Colonic mucosa (tissue), 4 donors: ENCODE measurements around the gene E2F4. TPM values are rescaled to one million over a fixed set of nuclear protein-coding genes. Genes with fewer than 3 reads are reported as not detected.

Experiments
- DNase-seq: peaks from one replicate; pipeline ENCODE4 v3.0.0-alpha.2; 2020
- H3K27ac ChIP-seq: fragments of 200-600 bp; one replicate; pipeline ENCODE4 v1.8.0; 2021
- H3K27me3 ChIP-seq: fragments of 200-600 bp; one replicate; pipeline ENCODE4 v1.8.0; 2021
- H3K36me3 ChIP-seq: fragments of 200-600 bp; one replicate; pipeline ENCODE4 v1.8.0; 2021
- H3K4me1 ChIP-seq: fragments of 200-600 bp; one replicate; pipeline ENCODE4 v1.8.0; 2021; ENCODE audit warnings: mild to moderate bottlenecking
- H3K4me3 ChIP-seq: fragments of 200-600 bp; one replicate; pipeline ENCODE4 v1.8.0; 2021
- H3K9ac ChIP-seq, 2 donors: one replicate each; pipeline ENCODE4 v1.7.0; 2013; ENCODE audit warnings: control low read depth in 2 of 2, low read depth in 2 of 2, low read length in 2 of 2
- H3K9me3 ChIP-seq: fragments of 200-600 bp; one replicate; pipeline ENCODE4 v1.8.0; 2021
- CTCF ChIP-seq: fragments of 200-600 bp; IDR thresholded peaks from one replicate; pipeline ENCODE4 v1.8.0; 2022; ENCODE audit warnings: antibody characterized with exemption, mild to moderate bottlenecking
- intact Hi-C: fragments of 100-400 bp; cut with DNase I; formaldehyde crosslinking; loops from one replicate; pipeline ENCODE4 v1.14.1; 2022
- total RNA-seq, 2 donors: library from RNA; stranded (reverse); fragmentation: NEBNext Ultra II Directional in 1 of 2; extraction: Animal tissue kit (Norgen Biotek cat#: 25700) in 1 of 2; gene quantifications; one replicate each; pipeline ENCODE4 v1.2.1, GENCODE V29; 2021
- donor health status: healthy.
- donor health status: DM: no; HTN: no; CAD: no.
- donor health status: DM: no; HTN: no; CAD: no.

E2F4 gene
- total RNA-seq, 2 donors from 2014 or later: 53.3 to 89.0 TPM

GRCh38 chr16:67193536-67193935 lies 1.6 kb downstream of the E2F4 start:
- Histone ChIP-seq H3K4me3 (peak overlapping the region; percentile 100), H3K9ac (peak overlapping the region; percentile 98 to 99), H3K27ac (no peak overlapping the region), H3K27me3 (no peaks in the 10 kb centered on the region), H3K36me3 (peaks cover 22% of the 10 kb centered on the region), H3K9me3 (no peaks in the 10 kb centered on the region), H3K4me1 (peaks cover 18% of the 10 kb centered on the region)
- intact Hi-C loops: no loop called here
- TF ChIP-seq CTCF: no peak
- DNase-seq: no peak

GRCh38 chr16:67194260-67194659 lies 2.3 kb downstream of the E2F4 start:
- Histone ChIP-seq H3K27me3 (no peaks in the 10 kb centered on the region), H3K36me3 (peaks cover 22% of the 10 kb centered on the region), H3K4me3 (no peak overlapping the region), H3K4me1 (peaks cover 18% of the 10 kb centered on the region), H3K9ac (peak overlapping the region; percentile 37 to 99), H3K27ac (no peak overlapping the region), H3K9me3 (no peaks in the 10 kb centered on the region)
- TF ChIP-seq CTCF: no peak
- intact Hi-C loops: no loop called here
- no peak for DNase-seq

- TF ChIP-seq CTCF: no peak
- Histone ChIP-seq H3K27me3 (no peaks in the 10 kb centered on the region), H3K27ac (no peak overlapping the region), H3K4me1 (peaks cover 18% of the 10 kb centered on the region), H3K9me3 (no peaks in the 10 kb centered on the region), H3K9ac (no peak overlapping the region), H3K4me3 (no peak overlapping the region), H3K36me3 (peaks cover 22% of the 10 kb centered on the region)
- intact Hi-C loops: loop anchor here (5.0 kb wide), 1 partner anchor 87 kb away; no protein-coding TSS in a partner anchor
- no peak for DNase-seq
Measured at GRCh38 chr16:67195676-67196075, 3.7 kb downstream of the E2F4 start.

GRCh38 chr16:67196881-67197280 lies 4.9 kb downstream of the E2F4 start:
- peaks cover 13% of the 10 kb centered on the region for H3K4me1 ChIP-seq

GRCh38 chr16:67197704-67198103 lies 5.7 kb downstream of the E2F4 start:
- H3K4me3 ChIP-seq: no peak overlapping the region
- H3K9me3 ChIP-seq: no peaks in the 10 kb centered on the region
- intact Hi-C loops: loop anchor here (5.0 kb wide), 1 partner anchor 85 kb away; no protein-coding TSS in a partner anchor
- peak overlapping the region in 1 of 2 donors; percentile 71 for H3K9ac ChIP-seq
- H3K4me1 ChIP-seq: peaks cover 12% of the 10 kb centered on the region
- peaks cover 22% of the 10 kb centered on the region for H3K36me3 ChIP-seq
- no peak for TF ChIP-seq CTCF
- peak overlapping the region; percentile 96 for H3K27ac ChIP-seq
- no peaks in the 10 kb centered on the region for H3K27me3 ChIP-seq
- no peak for DNase-seq

More at GRCh38 chr16:67196881-67197280, 4.9 kb downstream of the E2F4 start:
- no peak overlapping the region for H3K9ac ChIP-seq
- no peak for TF ChIP-seq CTCF
- H3K9me3 ChIP-seq: no peaks in the 10 kb centered on the region
- H3K27ac ChIP-seq: no peak overlapping the region
- no peak overlapping the region for H3K4me3 ChIP-seq
- no peaks in the 10 kb centered on the region for H3K27me3 ChIP-seq
- intact Hi-C loops: loop anchor here (5.0 kb wide), 1 partner anchor 85 kb away; no protein-coding TSS in a partner anchor
- no peak for DNase-seq
- peaks cover 22% of the 10 kb centered on the region for H3K36me3 ChIP-seq
